GM12878 (cell line): ENCODE results near the gene LRRC59. TPM values are rescaled to one million over a fixed set of nuclear protein-coding genes. Genes with fewer than 3 reads are reported as not detected.

Experiments used
- ATF3 ChIP-seq: IDR thresholded peaks from 2 replicates; pipeline ENCODE4 v1.6.1; 2011; ENCODE audit warnings: low read depth, mild to moderate bottlenecking, low read length, moderate library complexity, borderline replicate concordance; ENCODE audit errors: extremely low read depth
- CBFB ChIP-seq: IDR thresholded peaks from 2 replicates; pipeline ENCODE4 v1.6.1; 2016; ENCODE audit warnings: antibody characterized with exemption, low read depth
- CHD2 ChIP-seq: IDR thresholded peaks from 2 replicates; pipeline ENCODE4 v1.6.1; 2011; ENCODE audit warnings: low read depth, low read length, improper control_type of control experiment, borderline replicate concordance
- IKZF1 ChIP-seq: fragments of 450-650 bp; conservative IDR thresholded peaks from 2 replicates; pipeline ENCODE4 v1.6.1; 2017; ENCODE audit warnings: antibody characterized with exemption, mild to moderate bottlenecking
- MEF2A ChIP-seq: IDR thresholded peaks from 2 replicates; pipeline ENCODE4 v1.6.1; 2011; ENCODE audit warnings: low read depth, mild to moderate bottlenecking, low read length, moderate library complexity; ENCODE audit not compliant: insufficient read depth
- MXI1 ChIP-seq: fragments of 150-350 bp; IDR thresholded peaks from 2 replicates; pipeline ENCODE4 v1.6.1; 2011; ENCODE audit warnings: low read depth, mild to moderate bottlenecking, inconsistent platforms, low read length, improper control_type of control experiment
- NFIC ChIP-seq: IDR thresholded peaks from 2 replicates; pipeline ENCODE4 v1.6.1; 2012; ENCODE audit warnings: low read depth, mild to moderate bottlenecking, inconsistent platforms, low read length, moderate library complexity
- NFYB ChIP-seq: IDR thresholded peaks from 2 replicates; pipeline ENCODE4 v1.6.1; 2011; ENCODE audit warnings: low read depth, mild to moderate bottlenecking, low read length, improper control_type of control experiment, moderate library complexity; ENCODE audit not compliant: insufficient read depth
- RAD51 ChIP-seq: fragments of 450-650 bp; IDR thresholded peaks from 2 replicates; pipeline ENCODE4 v1.6.1; 2016; ENCODE audit warnings: moderate library complexity, mild to moderate bottlenecking, inconsistent platforms
- USF1 ChIP-seq: IDR thresholded peaks from 2 replicates; pipeline ENCODE4 v1.6.1; 2011; ENCODE audit warnings: borderline replicate concordance, low read depth, mild to moderate bottlenecking, moderate library complexity, mixed read lengths, low read length; ENCODE audit not compliant: insufficient read depth; ENCODE audit errors: extremely low read length
- YY1 ChIP-seq: IDR thresholded peaks from 2 replicates; pipeline ENCODE4 v1.6.1; 2011; ENCODE audit warnings: low read depth, mild to moderate bottlenecking, low read length
- ZBTB11 ChIP-seq: fragments of 450-650 bp; formaldehyde crosslinking; IDR thresholded peaks from 2 replicates; pipeline ENCODE4 v1.5.0; 2022; ENCODE audit warnings: mild to moderate bottlenecking, missing genetic modification characterization
- ZBTB40 ChIP-seq: fragments of 450-650 bp; IDR thresholded peaks from 2 replicates; pipeline ENCODE4 v1.6.1; 2016; ENCODE audit warnings: mild to moderate bottlenecking, moderate library complexity, borderline replicate concordance
- ZNF592 ChIP-seq: fragments of 450-650 bp; IDR thresholded peaks from 2 replicates; pipeline ENCODE4 v1.6.1; 2017; ENCODE audit warnings: mild to moderate bottlenecking, moderate library complexity
- ZNF622 ChIP-seq: fragments of 450-650 bp; IDR thresholded peaks from 2 replicates; pipeline ENCODE4 v1.6.1; 2017; ENCODE audit warnings: mild to moderate bottlenecking, inconsistent platforms
- polyA plus RNA-seq, 11 experiments: library from polyadenylated mRNA; depleted of rRNA in 4 of 11; unstranded in 6 of 11; stranded (reverse) in 5 of 11; fragments of >200 nt; fragmentation: Nextera tagmentation in 4 of 11; fragmentation: Illumina TruSeq in 1 of 11; extraction: Ambion mirVana in 4 of 11; extraction: Trizol in 1 of 11; gene quantifications; 1 replicate in 1 of 11; 2 replicates in 10 of 11; pipeline versions ENCODE4 v1.2.1 to v1.2.3, GENCODE V29; 2011 to 2016; ENCODE audit warnings: inconsistent platforms in 2 of 11, missing spikeins in 2 of 11, low read depth in 1 of 11
- total RNA-seq, 4 experiments: library from RNA; depleted of rRNA in 3 of 4; stranded (reverse); fragments of >200 nt in 3 of 4; fragmentation: Illumina TruSeq in 1 of 4; extraction: Trizol in 1 of 4; gene quantifications; 2 replicates each; pipeline versions ENCODE4 v1.2.1 to v1.2.3, GENCODE V29; 2013 to 2021

Gene LRRC59
- total and polyA plus RNA-seq, 10 of the 15 experiments (the other 5 are each of a cell fraction or from before 2014, with no cell fraction given): 8.8 to 82.2 (median 63.0) TPM

- no peak for TF ChIP-seq CBFB
- TF ChIP-seq ZNF592: no peak
- TF ChIP-seq YY1: peak; percentile 81
- TF ChIP-seq USF1: no peak
- no peak for TF ChIP-seq ZBTB11
- TF ChIP-seq ZNF622: no peak
- TF ChIP-seq NFIC: no peak
- TF ChIP-seq CHD2: peak; percentile 54; the same call in 1 of the 2 replicates
- no peak for TF ChIP-seq NFYB
- TF ChIP-seq RAD51: no peak
- TF ChIP-seq MXI1: 0 out of 2 replicates have a peak, but pooled peaks have one; percentile 56
- TF ChIP-seq MEF2A: peak; percentile 56; the same call in 1 of the 2 replicates
- TF ChIP-seq IKZF1: peak; percentile 92
- peak; percentile 76 for TF ChIP-seq ZBTB40
- TF ChIP-seq ATF3: no peak
Measured at GRCh38 chr17:50397111-50397918, at the start of gene LRRC59 (continued).
